Measurements from ENCODE around the gene BCL6. TPM values are rescaled to one million over a fixed set of nuclear protein-coding genes. Genes with fewer than 3 reads are reported as not detected.

BCL6 gene
- total RNA-seq, 2 donors from 2014 or later, result 103 to 114 TPM

DNA sequence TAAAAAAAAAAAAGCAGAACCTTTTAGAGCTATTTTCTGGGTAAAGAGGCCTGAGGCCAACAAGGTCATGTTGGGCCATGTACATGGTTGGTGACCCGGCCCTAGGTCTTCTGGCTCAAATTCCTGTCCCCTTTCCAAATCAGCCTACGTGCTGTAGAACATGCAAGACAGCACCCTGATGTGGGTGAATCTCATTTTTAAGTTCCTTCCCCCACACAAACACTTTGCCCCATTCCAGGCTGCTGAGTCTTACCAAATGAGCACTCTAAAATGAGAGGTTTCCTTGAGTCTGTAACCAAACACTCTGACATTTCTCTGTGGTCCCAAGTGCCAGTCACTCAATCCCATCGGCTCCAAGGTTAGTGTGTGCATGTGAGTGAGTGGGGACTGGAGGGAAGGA is 9.4 kb downstream of the BCL6 start:
- DNase-seq (ENCODE audit: low spot score in 2 of 2) (no peak), ATAC-seq (no peak)
- Mint-ChIP-seq H3K36me3 (peaks cover 0 to 51% of the 10 kb centered on the region in 2 donors), H3K9me3 (no peaks in the 10 kb centered on the region), H3K27ac (peak overlapping the region; percentile 86 to 100)

- no peak for DNase-seq (ENCODE audit: low spot score in 2 of 2)
- no peaks in the 10 kb centered on the region for H3K9me3 Mint-ChIP-seq
- no peak for ATAC-seq
- peaks cover 0 to 51% of the 10 kb centered on the region in 2 donors for H3K36me3 Mint-ChIP-seq
- peak overlapping the region in 1 of 2 donors; percentile 100 for H3K27ac Mint-ChIP-seq
Measured at GRCh38 chr3:187735383-187735782, 9.9 kb downstream of the BCL6 start.

DNA sequence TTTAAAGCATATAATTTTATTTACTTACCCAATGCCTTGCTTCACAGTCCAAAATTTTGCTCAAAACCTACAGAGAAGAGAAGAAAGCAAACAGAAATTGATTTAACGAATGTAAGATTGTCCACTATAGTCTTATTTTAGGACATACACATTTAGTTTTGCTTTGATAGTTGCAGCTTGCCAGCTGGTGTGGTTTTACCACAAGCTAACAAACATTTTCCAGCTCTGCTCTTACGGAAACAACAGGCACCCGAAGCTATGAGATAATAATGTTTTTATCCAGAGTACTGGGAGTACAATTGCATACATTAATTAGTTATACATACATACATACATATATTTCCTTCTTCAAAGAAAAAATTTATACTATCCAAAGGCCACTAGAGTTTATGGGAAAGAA is 10.4 kb downstream of the BCL6 start:
- DNase-seq (ENCODE audit: low spot score in 2 of 2) (no peak), ATAC-seq (no peak)
- no peaks in the 10 kb centered on the region for H3K9me3 Mint-ChIP-seq

GRCh38 chr3:187733371-187733770 is 11.9 kb downstream of the BCL6 start:
- DNase-seq (ENCODE audit: low spot score in 2 of 2), result no peak
- H3K27ac Mint-ChIP-seq, result no peak overlapping the region

More for the DNA sequence above, 10.4 kb downstream of the BCL6 start:
- Mint-ChIP-seq H3K27ac (no peak overlapping the region), H3K36me3 (peaks cover 0 to 52% of the 10 kb centered on the region in 2 donors)

GRCh38 chr3:187729598-187729997 is 15.7 kb downstream of the BCL6 start:
- ATAC-seq (no peak), DNase-seq (ENCODE audit: low spot score in 2 of 2) (no peak)
- peaks cover 15 to 41% of the 10 kb centered on the region in 2 donors for H3K36me3 Mint-ChIP-seq
- no peak overlapping the region for H3K27ac Mint-ChIP-seq
- H3K9me3 Mint-ChIP-seq, result no peaks in the 10 kb centered on the region

More at GRCh38 chr3:187733371-187733770, 11.9 kb downstream of the BCL6 start:
- no peaks in the 10 kb centered on the region for H3K9me3 Mint-ChIP-seq
- peaks cover 11 to 59% of the 10 kb centered on the region in 2 donors for H3K36me3 Mint-ChIP-seq
- no peak for ATAC-seq

DNA sequence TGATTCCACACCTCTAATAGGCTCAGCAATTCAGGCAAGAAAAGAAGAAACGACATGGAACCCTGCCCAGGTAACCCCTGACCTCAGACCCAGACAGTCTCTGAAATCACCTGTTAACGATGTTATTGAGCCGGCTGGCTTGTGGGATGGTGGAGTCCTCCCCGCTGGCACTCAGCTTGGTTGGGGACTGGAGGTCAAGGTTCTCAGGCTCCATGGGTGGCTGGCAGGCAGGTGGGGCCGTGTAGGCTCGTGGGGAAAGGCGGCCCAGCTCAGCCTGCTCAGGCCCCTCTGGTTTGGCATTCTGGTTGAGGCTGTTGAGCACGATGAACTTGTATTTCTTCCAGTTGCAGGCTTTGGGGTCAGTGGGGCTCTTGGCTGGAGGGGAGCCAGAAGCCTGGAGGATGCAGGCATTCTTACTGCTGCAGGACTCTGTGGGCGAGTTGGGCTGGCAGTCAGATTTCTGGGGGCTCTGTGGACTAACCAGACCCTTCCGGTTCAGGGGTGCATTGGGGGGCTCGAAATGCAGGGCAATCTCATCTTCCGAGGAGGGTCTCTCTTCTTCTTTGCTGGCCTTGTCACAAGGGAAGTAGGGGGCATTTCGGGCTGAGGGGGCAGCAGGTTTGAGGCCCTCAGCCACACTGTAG is 16.2 kb downstream of the BCL6 start:
- peaks cover 15 to 36% of the 10 kb centered on the region in 2 donors for H3K36me3 Mint-ChIP-seq
- DNase-seq (ENCODE audit: low spot score in 2 of 2) (no peak), ATAC-seq (no peak)
- peak overlapping the region in 1 of 2 donors; percentile 47 for H3K27ac Mint-ChIP-seq
- no peaks in the 10 kb centered on the region for H3K9me3 Mint-ChIP-seq

GRCh38 chr3:187728248-187728647 is 17.0 kb downstream of the BCL6 start:
- no peak overlapping the region for H3K27ac Mint-ChIP-seq
- ATAC-seq (no peak), DNase-seq (ENCODE audit: low spot score in 2 of 2) (no peak)
- H3K36me3 Mint-ChIP-seq, result peaks cover 15 to 34% of the 10 kb centered on the region in 2 donors
- H3K9me3 Mint-ChIP-seq, result no peaks in the 10 kb centered on the region

GRCh38 chr3:187726564-187726963 is 18.7 kb downstream of the BCL6 start:
- H3K36me3 Mint-ChIP-seq, result peaks cover 15 to 25% of the 10 kb centered on the region in 2 donors
- ATAC-seq, result no peak
- H3K9me3 Mint-ChIP-seq, result no peaks in the 10 kb centered on the region
- peak overlapping the region; percentile 23 to 50 for H3K27ac Mint-ChIP-seq
- no peak for DNase-seq (ENCODE audit: low spot score in 2 of 2)

GRCh38 chr3:187725653-187726370 is 19.5 kb downstream of the BCL6 start:
- DNase-seq (ENCODE audit: low spot score in 2 of 2) (no peak), ATAC-seq (no peak)
- Mint-ChIP-seq H3K36me3 (peaks cover 15 to 25% of the 10 kb centered on the region in 2 donors), H3K9me3 (no peaks in the 10 kb centered on the region), H3K27ac (peak overlapping the region; percentile 50 to 67)

DNA sequence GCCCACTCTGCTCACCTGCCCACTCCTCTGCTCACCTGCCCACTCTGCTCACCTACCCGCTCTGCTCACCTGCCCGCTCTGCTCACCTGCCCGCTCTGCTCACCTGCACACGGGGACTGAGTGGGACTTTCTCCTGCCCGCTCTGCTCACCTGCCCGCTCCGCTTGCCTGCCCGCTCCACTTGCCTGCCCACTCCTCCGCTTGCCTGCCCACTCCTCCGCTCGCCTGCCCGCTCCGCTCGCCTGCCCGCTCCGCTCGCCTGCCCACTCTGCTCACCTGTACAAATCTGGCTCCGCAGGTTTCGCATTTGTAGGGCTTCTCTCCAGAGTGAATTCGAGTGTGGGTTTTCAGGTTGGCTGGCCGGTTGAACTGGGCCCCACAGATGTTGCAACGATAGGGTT is 20.0 kb downstream of the BCL6 start:
- H3K27ac Mint-ChIP-seq, result no peak overlapping the region
- ATAC-seq, result peak in 1 of 2 donors; percentile 26
- DNase-seq (ENCODE audit: low spot score in 2 of 2), result no peak
- no peaks in the 10 kb centered on the region for H3K9me3 Mint-ChIP-seq
- peaks cover 15 to 25% of the 10 kb centered on the region in 2 donors for H3K36me3 Mint-ChIP-seq

- Mint-ChIP-seq H3K36me3 (peaks cover 0 to 2% of the 10 kb centered on the region in 2 donors), H3K27ac (no peak overlapping the region), H3K9me3 (no peaks in the 10 kb centered on the region)
- no peak for ATAC-seq
- DNase-seq (ENCODE audit: low spot score in 2 of 2), result no peak
Measured at GRCh38 chr3:187722206-187722612, 23.1 kb downstream of the BCL6 start.

DNA sequence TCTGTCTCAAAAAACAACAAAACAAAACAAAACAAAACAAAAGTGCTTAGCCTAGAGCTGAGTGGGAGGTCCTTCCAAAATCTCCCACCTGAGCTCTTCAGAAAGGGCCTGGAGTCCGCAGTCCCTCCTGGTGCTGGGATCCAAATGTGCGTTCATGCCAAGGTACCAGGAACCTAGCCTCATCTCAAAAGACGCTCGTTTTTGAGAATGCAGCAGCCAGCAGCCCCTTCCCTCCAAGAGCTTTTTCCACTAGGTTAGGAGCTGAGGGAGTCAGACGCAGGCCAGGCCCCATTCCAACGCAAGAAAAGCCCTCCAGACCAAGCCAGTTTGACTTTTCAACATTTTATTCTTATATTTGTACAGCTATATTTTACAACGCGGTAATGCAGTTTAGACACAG is 24.2 kb downstream of the BCL6 start:
- ATAC-seq (no peak), DNase-seq (ENCODE audit: low spot score in 2 of 2) (no peak)
- no peaks in the 10 kb centered on the region for H3K9me3 Mint-ChIP-seq
- H3K36me3 Mint-ChIP-seq, result no peaks in the 10 kb centered on the region
- H3K27ac Mint-ChIP-seq, result no peak overlapping the region

- no peak for ATAC-seq
- DNase-seq (ENCODE audit: low spot score in 2 of 2), result no peak
- H3K36me3 Mint-ChIP-seq, result no peaks in the 10 kb centered on the region
- H3K27ac Mint-ChIP-seq, result peak overlapping the region; percentile 6 to 46
- no peaks in the 10 kb centered on the region for H3K9me3 Mint-ChIP-seq
Measured at GRCh38 chr3:187720337-187720670, 25.0 kb downstream of the BCL6 start.

- Mint-ChIP-seq H3K36me3 (no peaks in the 10 kb centered on the region), H3K9me3 (no peaks in the 10 kb centered on the region), H3K27ac (peak overlapping the region; percentile 6 to 46)
- ATAC-seq, result no peak
- DNase-seq (ENCODE audit: low spot score in 2 of 2), result no peak
Measured at GRCh38 chr3:187719628-187720336, 25.5 kb downstream of the BCL6 start.

DNA sequence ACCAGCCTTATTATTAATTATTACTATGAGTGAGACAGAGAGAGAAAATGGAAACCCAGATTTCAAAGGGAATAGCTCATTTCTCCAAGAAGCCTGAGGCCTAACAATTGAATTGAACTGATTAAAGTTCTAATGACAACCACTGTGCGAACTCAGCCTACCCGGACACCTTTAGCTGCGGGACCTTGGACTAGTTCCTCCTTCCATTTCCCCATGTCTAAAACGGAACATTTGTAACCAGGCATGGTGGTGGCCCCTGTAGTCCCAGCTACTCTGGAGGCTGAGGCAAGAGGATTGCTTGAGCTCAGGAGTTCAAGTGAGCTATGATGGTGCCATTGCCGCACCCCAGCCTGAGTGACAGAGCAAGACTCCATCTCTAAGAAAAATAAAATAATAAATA is 26.5 kb downstream of the BCL6 start:
- Mint-ChIP-seq H3K36me3 (no peaks in the 10 kb centered on the region), H3K9me3 (no peaks in the 10 kb centered on the region)
- no peak for ATAC-seq

GRCh38 chr3:187717572-187717971 is 27.7 kb downstream of the BCL6 start:
- ATAC-seq (no peak), DNase-seq (ENCODE audit: low spot score in 2 of 2) (no peak)

More for the DNA sequence above, 26.5 kb downstream of the BCL6 start:
- H3K27ac Mint-ChIP-seq, result no peak overlapping the region
- no peak for DNase-seq (ENCODE audit: low spot score in 2 of 2)

DNA sequence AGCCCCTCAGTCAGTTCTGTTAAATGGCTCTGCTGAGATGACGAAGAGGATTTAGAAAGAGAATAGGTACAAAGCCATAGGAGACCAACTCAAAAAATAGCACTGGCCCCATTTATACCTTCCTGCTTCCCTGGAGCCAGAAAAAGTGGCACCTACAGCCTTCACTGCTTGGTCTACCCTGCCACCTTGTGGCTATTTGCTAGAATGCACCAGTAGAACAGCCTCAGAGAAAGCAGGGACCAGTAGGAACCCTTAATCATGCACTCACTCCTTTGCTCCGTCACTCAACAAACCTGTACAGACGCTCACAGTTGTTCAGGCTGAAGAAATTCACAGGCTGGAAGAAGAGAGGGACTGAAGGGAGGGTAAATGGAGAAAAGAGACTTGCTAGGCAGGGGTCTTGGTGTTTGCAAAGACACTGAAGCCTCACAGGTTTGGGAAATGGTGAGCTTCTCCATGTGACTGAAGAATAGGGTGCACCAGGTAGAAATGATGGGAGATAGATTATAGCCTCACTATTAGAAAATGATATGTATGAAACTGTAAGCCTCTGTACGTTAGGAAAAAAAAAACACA is 30.8 kb downstream of the BCL6 start:
- peak; percentile 71 to 79 for DNase-seq (ENCODE audit: low spot score in 2 of 2)
- Mint-ChIP-seq H3K36me3 (no peaks in the 10 kb centered on the region), H3K27ac (no peak overlapping the region), H3K9me3 (no peaks in the 10 kb centered on the region)
- ATAC-seq, result peak; percentile 76 to 79

More at GRCh38 chr3:187717572-187717971, 27.7 kb downstream of the BCL6 start:
- Mint-ChIP-seq H3K27ac (no peak overlapping the region), H3K36me3 (no peaks in the 10 kb centered on the region), H3K9me3 (no peaks in the 10 kb centered on the region)
